NCI-H187 (cell line): ENCODE data around the gene UHRF1.
A peak's percentile ranks its signal among the peaks of the same experiment; 100 is the strongest.
"Not testable (repeated sequence)": the region's sequence is repeated elsewhere in the genome, so short reads cannot be mapped to it uniquely, and the experiment has no call there.

Experiments used
- DNase-seq, 2 experiments: peaks; one replicate each; lab custom pipeline; 2025; lab: John Stamatoyannopoulos, UW

The UHRF1 gene

GRCh38 chr19:4900879-4901278 lies 8.4 kb upstream of the UHRF1 start:
- not testable (repeated sequence) for DNase-seq

- no peak for DNase-seq
Observed at GRCh38 chr19:4902796-4903195, 6.5 kb upstream of the UHRF1 start, which contains the start of gene ARRDC5. Gene ARRDC5, minus strand, starts transcription at chr19:4902896. Its CDS starts 71 bp downstream, at chr19:4902825.

- DNase-seq = no peak
Observed at GRCh38 chr19:4904481-4904880, 4.8 kb upstream of the UHRF1 start.

GRCh38 chr19:4906963-4907362 lies 2.3 kb upstream of the UHRF1 start:
- DNase-seq = no peak

GRCh38 chr19:4908360-4908759 lies 941 bp upstream of the UHRF1 start:
- DNase-seq = no peak

GRCh38 chr19:4908781-4909155 lies 533 bp upstream of the UHRF1 start:
- DNase-seq = no peak

- peak; percentile 81 to 97 for DNase-seq
Observed at GRCh38 chr19:4909897-4910593, 744 bp downstream of the UHRF1 start.

DNA sequence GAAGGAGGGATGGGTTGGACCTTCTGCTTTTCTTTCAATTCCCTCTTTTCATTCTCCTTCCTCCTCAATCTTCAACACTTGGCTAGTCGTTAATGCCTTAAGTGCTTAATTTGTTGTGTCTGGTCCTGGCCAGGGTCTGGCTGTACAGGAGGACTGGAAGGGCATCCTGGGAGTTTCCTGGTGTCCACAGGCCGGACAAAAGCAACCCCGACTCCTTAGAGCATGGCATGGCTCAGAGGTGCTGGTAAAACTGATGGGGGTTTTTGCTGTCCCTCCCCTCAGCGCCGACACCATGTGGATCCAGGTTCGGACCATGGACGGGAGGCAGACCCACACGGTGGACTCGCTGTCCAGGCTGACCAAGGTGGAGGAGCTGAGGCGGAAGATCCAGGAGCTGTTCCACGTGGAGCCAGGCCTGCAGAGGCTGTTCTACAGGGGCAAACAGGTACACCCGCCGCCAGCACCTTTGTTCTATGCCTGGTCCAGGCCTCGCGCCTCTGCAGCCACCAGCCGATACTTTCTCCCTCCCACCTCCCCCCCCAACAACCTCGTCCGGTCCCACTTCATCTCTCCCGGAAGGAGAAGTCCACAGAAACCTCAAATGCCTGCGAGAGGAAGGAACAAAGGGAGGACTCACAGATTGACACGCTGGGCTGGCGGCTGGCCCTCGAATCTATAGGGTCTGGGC lies 1.4 kb downstream of the UHRF1 start:
- DNase-seq = no peak

GRCh38 chr19:4911314-4911713 lies 2.0 kb downstream of the UHRF1 start:
- no peak for DNase-seq

DNA sequence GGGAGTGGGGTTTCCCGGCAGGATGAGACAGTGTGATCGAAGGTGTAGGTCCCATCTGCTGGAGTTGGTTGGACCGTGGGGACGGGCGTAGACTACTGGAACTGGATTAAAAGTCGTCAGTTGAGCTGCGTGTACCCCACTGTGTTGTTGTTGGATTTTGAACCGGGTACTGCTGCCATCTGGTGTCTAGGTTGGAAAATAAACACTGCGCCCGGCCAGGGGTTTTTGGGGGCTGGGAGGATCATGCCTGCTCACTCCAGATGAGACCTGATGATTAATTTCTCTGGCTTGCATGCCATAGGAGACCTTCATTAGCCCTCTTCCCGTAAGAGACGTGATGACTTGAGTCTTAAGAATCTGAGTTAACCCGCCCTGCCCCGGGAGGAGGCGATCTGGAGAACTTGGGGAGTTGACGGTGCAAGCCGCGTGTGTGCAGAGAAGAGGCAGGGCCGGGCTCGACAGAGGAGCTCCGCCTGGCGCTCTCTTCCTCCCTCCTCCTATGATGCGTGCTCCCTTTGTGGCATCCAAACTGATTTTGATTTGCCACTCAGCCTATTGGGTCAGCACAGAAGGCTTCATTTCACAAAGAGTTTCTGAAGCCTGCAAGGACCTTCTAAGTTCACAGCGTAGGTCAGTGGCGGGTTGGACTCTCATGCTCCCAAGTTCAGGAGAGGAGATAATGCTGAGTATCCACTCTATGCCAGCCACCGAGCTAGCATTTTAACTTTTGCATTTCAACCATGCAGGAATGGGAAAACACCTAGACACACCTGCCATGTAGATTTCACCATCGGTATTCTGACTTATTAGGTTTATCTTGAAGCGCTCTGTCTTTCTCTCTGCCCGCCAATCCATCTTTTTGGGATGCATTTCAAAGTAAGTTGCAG lies 2.7 kb downstream of the UHRF1 start:
- DNase-seq = no peak

DNA sequence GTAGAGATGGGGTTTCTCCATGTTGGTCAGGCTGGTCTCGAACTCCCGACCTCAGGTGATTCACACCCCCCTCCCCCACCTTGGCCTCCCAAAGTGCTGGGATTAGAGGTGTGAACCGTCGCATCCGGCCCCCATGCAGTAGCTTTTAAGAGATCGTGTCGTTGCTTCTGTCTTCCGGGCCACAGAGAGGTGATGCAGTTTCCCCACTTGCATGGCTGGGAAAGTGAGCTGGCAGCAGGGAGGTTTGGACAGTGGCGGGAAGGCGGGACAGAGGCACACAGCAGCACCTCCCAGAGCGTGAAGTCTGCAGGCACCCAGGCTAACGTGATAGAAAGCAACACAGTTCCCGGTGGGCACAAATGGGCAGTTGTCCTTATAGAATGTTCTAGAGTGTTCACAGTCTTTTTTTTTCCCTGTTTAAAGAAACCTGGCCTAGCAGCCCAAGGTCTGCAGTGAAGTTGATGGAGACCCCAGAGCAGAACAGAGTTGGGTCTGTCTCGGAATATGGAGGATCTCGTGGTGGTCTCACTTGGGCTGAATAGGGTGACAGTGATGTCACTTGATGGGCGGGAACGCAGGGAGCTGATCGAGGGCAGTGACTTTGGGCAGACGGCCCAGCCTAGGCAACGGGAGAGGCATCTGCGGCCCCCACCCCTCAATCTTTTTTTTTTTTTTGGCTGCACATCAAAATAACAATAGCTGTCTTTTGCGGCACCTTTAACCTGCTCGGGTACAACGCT lies 4.9 kb downstream of the UHRF1 start:
- no peak for DNase-seq

DNA sequence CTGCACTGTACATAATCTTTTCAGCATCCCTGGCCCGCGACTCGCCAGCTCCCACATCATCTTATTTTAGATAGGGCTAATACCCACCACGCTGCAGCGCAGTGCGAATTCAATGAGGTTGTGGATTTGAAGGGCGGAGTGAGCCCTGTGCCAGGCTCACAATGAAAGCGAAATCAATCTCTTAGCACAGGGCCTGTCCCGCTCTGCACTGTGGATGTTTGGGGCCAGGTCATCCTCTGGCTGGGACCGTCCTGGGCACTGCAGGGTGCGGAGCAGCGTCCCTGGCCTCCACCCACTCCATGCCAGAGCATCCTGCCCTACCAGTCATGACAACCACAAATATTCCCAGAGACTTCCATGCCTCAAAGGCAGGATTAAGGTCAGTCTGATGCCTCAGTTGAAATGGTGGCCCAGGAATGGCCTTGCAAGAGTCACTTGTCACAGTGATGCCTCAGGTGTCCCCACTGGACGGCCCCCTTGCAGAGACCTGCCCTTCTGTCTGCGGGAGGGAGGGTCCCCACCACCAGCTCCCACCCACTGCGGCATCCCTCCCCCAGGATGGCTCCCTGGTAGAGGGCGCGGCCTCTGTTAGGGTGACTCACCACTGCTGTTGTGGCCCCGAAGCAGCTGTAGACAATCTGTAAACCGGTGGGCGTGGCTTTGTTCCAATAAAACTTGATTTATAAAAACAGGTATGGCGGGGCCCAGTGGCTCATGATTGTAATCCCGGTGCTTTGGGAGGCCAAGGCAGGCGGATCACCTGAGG lies 5.6 kb downstream of the UHRF1 start:
- no peak for DNase-seq

- DNase-seq = no peak
Observed at GRCh38 chr19:4916292-4917082, 7.2 kb downstream of the UHRF1 start.

- DNase-seq = no peak
Observed at GRCh38 chr19:4922530-4923275, 13.4 kb downstream of the UHRF1 start.

GRCh38 chr19:4923276-4923747 lies 14.0 kb downstream of the UHRF1 start:
- no peak for DNase-seq

DNA sequence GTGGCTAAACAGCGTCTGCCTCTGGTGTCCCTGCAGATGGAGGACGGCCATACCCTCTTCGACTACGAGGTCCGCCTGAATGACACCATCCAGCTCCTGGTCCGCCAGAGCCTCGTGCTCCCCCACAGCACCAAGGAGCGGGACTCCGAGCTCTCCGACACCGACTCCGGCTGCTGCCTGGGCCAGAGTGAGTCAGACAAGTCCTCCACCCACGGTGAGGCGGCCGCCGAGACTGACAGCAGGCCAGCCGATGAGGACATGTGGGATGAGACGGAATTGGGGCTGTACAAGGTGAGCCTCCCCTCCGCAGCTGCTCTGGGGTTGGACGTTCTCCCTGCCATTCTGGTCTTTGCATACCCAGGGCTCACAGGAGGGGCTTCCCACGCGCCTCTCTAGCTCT lies 19.9 kb downstream of the UHRF1 start:
- no peak for DNase-seq

GRCh38 chr19:4930664-4931063 lies 21.4 kb downstream of the UHRF1 start:
- DNase-seq = no peak

GRCh38 chr19:4932711-4933110 lies 23.4 kb downstream of the UHRF1 start:
- DNase-seq = no peak

GRCh38 chr19:4933528-4933927 lies 24.2 kb downstream of the UHRF1 start:
- no peak for DNase-seq

GRCh38 chr19:4935444-4935843 lies 26.1 kb downstream of the UHRF1 start:
- DNase-seq = no peak
